Measurements from ENCODE around the gene PPEF2.

DNA sequence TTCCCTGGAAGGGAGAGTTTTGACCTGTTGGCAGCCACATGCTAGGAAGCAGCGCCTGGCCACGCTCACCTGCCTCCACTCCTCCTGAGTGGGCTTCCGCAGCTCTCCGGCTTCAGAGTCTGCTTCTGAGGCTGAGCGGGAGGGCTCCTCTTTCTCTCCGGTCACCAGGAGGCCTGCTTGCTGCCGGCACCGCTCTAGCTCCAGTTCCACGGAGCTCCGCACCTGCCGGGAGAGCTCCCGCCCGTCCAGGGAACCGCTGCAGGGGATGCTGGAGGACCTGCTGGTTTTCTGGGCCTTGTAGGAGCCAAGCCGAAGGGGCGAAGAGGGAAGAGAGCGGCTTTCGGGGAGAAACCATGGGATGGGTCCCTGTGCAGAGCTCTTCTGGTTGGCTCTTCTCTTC is 26.0 kb downstream of the PPEF2 start:
- TF ChIP-seq CTCF (conservative IDR thresholded peaks at IDR 0.05 in 1 of 2, IDR thresholded peaks at IDR 0.05 in 1 of 2; ENCODE audit: low read depth in 1 of 2, low read length in 2 of 2) (no peak), EZH2 (IDR thresholded peaks at IDR 0.05; ENCODE audit: low read length, missing control alignments) (no peak)
